Ovary (tissue), 3 donors: Measurements from ENCODE around the gene EIF1B.

ENCODE experiments used
- CTCF ChIP-seq, 3 donors: fragments of 450-650 bp in 2 of 3; fragments of 200-600 bp in 1 of 3; IDR thresholded peaks; one replicate each; pipeline versions ENCODE4 v1.5.1 to v1.8.0; 2016 to 2022; ENCODE audit warnings: antibody characterized with exemption in 3 of 3, mild to moderate bottlenecking in 1 of 3
- POLR2A ChIP-seq: fragments of 450-650 bp; IDR thresholded peaks from one replicate; pipeline ENCODE4 v1.6.1; 2017; ENCODE audit warnings: antibody characterized with exemption, mild to moderate bottlenecking, moderate library complexity
- donor health status: DM: no; HTN: no; CAD: no.

GRCh38 chr3:40312661-40313226 lies 3.2 kb downstream of the EIF1B start:
- no peak for TF ChIP-seq CTCF (IDR thresholded peaks at IDR 0.05)
- no peak for TF ChIP-seq POLR2A
